Ramos (cell line): ENCODE data around the gene ARHGEF19.

Experiments
- in situ Hi-C: fragments of 300-500 bp; cut with MboI; formaldehyde crosslinking; loops from one replicate; pipeline ENCODE4 v1.14.3; 2022; ENCODE audit warnings: low sequenced_read_pairs; ENCODE audit not compliant: unreplicated experiment

Gene ARHGEF19

DNA sequence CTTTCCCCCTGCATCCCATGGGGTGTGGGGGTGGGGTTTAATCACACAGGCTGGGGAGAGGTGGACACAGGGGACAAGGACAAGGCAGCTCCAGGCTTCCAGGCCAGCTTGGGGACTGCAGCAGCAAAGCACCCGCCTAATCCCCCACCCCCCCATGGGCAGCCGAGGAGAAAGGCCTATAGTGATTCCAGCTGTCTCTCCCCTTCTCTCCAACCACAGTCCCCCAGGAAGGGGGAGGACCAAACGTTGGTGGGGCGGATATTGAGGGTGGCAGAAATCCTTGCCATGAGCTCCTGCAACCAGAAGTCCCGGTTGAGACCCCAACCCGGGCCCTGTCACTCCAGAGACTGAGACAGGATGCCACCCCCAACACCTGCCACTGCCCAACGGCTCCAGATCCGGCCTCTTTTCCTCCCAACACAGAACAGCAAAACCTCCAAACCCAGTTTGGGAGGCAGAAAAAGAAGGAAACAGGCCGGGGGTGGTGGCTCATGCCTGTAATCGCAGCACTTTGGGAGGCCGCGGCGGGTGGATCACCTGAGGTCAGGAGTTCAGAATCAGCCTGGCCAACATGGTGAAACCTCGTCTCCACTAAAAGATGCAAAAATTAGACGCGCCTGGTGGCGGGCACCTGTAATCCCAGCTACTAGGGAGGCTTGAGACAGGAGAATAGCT is 58.3 kb downstream of the ARHGEF19 start:
- in situ Hi-C loops, result no loop called here

- in situ Hi-C loops, result no loop called here
Observed at GRCh38 chr1:16153096-16153998, 59.1 kb downstream of the ARHGEF19 start.

GRCh38 chr1:16152481-16153087 is 59.9 kb downstream of the ARHGEF19 start:
- in situ Hi-C loops, result no loop called here

GRCh38 chr1:16151995-16152384 is 60.5 kb downstream of the ARHGEF19 start:
- in situ Hi-C loops, result no loop called here

GRCh38 chr1:16151196-16151994 is 61.1 kb downstream of the ARHGEF19 start:
- in situ Hi-C loops, result no loop called here

DNA sequence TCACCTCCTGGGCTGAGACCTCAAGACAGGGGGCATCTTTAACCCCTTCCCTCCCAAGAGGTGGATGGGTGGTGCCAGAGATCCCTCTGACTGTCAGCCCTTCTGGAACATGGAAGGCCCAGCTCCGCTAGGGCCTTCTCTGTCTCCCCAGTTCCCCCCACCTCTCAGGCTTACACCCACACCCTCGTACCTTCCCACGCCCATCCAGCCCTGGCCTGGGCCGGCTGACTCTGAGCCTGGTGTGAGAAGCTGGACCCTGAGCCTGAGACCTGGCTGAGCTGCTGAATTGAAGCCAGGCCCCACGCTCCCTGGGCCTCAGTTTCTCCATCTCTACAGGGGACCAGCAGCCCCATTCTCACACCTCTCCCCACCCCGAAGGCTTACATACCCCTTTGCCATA is 61.9 kb downstream of the ARHGEF19 start:
- in situ Hi-C loops, result no loop called here

- in situ Hi-C loops, result no loop called here
Observed at GRCh38 chr1:16149702-16150488, 62.6 kb downstream of the ARHGEF19 start.

DNA sequence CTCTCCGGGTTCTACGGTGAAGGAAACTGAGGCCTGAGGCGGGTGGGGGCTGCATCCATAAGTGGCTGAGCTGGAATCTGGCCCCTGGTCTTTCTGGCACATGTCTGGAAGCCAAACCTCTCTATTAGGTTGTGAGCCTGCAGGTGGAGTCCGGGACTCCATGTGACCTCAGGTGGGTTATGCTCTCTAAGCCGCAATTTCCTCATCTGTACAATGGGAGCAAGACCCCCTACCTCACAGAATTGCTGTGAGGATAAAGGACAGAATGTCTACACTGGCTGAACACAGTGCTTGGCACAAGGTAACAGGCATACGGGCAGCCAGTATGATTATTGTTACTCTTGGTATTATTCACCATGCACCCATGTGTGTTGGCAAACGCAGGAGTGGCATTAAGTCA is 63.3 kb downstream of the ARHGEF19 start:
- in situ Hi-C loops, result no loop called here

DNA sequence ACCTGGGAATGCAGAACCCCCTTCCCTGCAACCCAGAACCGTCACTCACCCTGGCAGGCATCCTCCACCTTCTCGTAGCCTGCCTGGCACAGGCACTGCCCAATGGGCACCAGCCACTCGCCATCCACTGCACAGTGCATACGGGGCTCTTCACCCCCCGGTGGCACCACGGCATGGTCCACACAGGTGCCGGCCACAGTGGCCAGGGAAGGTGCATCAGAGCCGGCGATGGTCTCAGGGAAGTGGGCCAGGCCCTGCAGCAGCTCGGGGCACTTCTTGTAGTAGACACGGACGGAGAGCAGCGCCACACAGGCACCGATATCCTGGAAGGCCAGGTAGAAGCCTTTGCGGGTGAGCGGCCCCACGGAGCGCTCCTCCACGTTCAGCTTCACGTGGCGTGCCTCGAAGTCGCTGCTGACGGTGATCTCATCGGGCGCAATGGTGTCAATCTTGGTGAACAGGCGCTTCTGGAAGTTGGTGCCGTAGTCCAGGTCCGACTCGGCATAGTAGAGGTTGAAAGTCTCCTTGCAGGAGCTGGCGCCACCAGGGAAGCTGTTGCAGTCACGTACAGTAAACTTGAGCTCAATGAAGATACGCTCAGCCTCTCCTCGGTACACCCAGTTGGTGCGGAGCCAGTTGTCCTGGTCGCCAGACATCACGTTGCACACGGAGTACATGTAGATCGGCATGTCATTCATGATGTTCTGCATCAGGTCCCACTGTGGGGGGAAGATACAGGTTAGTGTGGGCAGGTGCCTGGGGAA is 63.9 kb downstream of the ARHGEF19 start:
- in situ Hi-C loops, result no loop called here
